Hepatocyte (in vitro differentiated cells): Measurements from ENCODE around the gene ZNF789. TPM values are rescaled to one million over a fixed set of nuclear protein-coding genes. Genes with fewer than 3 reads are reported as not detected.

Experiments
- DNase-seq: peaks from one replicate; pipeline ENCODE4 v3.0.0-alpha.2; 2016; ENCODE audit warnings: low spot score
- H2AFZ ChIP-seq: fragments of 200-600 bp; sonication (generic); 2 replicates; pipeline ENCODE4 v1.6.0; 2016; ENCODE audit warnings: antibody characterized with exemption, mild to moderate bottlenecking
- H3K27ac ChIP-seq: fragments of 200-600 bp; sonication (generic); 2 replicates; pipeline ENCODE4 v1.5.1; 2016; ENCODE audit warnings: mild to moderate bottlenecking
- H3K27me3 ChIP-seq: fragments of 200-600 bp; sonication (generic); 2 replicates; pipeline ENCODE4 v1.6.1; 2016
- H3K36me3 ChIP-seq: fragments of 200-600 bp; sonication (generic); replicated peaks from 2 replicates; pipeline ENCODE4 v1.5.1; 2016; ENCODE audit warnings: low read depth; ENCODE audit not compliant: insufficient read depth
- H3K4me1 ChIP-seq: fragments of 200-600 bp; sonication (generic); 2 replicates; pipeline ENCODE4 v1.5.1; 2016; ENCODE audit warnings: mild to moderate bottlenecking, moderate library complexity; ENCODE audit not compliant: insufficient read depth
- H3K4me2 ChIP-seq: fragments of 200-600 bp; sonication (generic); 2 replicates; pipeline ENCODE4 v1.6.0; 2016
- H3K4me3 ChIP-seq: fragments of 200-600 bp; sonication (generic); 2 replicates; pipeline ENCODE4 v1.5.1; 2016; ENCODE audit warnings: mild to moderate bottlenecking
- H3K79me2 ChIP-seq: fragments of 200-600 bp; sonication (generic); 2 replicates; pipeline ENCODE4 v1.6.0; 2017; ENCODE audit warnings: mild to moderate bottlenecking
- H3K9me2 ChIP-seq: fragments of 200-600 bp; sonication (generic); replicated peaks from 2 replicates; pipeline ENCODE4 v1.6.0; 2017; ENCODE audit warnings: mild to moderate bottlenecking; ENCODE audit not compliant: insufficient read depth
- H3K9me3 ChIP-seq: fragments of 200-600 bp; sonication (generic); 2 replicates; pipeline ENCODE4 v1.5.1; 2016; ENCODE audit warnings: low read depth, mild to moderate bottlenecking
- H4K20me1 ChIP-seq: fragments of 200-600 bp; sonication (generic); 2 replicates; pipeline ENCODE4 v1.6.0; 2016; ENCODE audit warnings: mild to moderate bottlenecking; ENCODE audit not compliant: insufficient read depth, poor library complexity, severe bottlenecking
- CTCF ChIP-seq: fragments of 200-600 bp; sonication (generic); IDR thresholded peaks from 2 replicates; pipeline ENCODE4 v1.5.1; 2016; ENCODE audit warnings: antibody characterized with exemption, mild to moderate bottlenecking; ENCODE audit not compliant: poor library complexity
- EZH2 ChIP-seq: fragments of 200-600 bp; sonication (generic); IDR thresholded peaks from 2 replicates; pipeline ENCODE4 v1.6.1; 2016; ENCODE audit warnings: antibody characterized with exemption, mild to moderate bottlenecking, borderline replicate concordance
- EZH2phosphoT487 ChIP-seq: fragments of 200-600 bp; sonication (generic); IDR thresholded peaks from one replicate; pipeline ENCODE4 v1.6.1; 2018; ENCODE audit warnings: antibody characterized with exemption, mild to moderate bottlenecking, low read depth, moderate library complexity; ENCODE audit not compliant: unreplicated experiment, severe bottlenecking
- WGBS: methylation state at CpG from one replicate; pipeline ENCODE4 v1.1.6; 2016; ENCODE audit warnings: low lambda C conversion rate; ENCODE audit errors: missing lambda C conversion rate; 5-methylcytosine and 5-hydroxymethylcytosine counted together
- polyA plus RNA-seq: library from polyadenylated mRNA; unstranded; fragments of >200 nt; fragmentation: Nextera tagmentation; extraction: Ambion mirVana; gene quantifications from 2 replicates; pipeline ENCODE4 v1.2.1, GENCODE V29; 2016
- total RNA-seq: library from RNA; depleted of rRNA; stranded (reverse); fragments of >200 nt; gene quantifications from 2 replicates; pipeline ENCODE4 v1.2.3, GENCODE V29; 2014

ZNF789 gene
- total and polyA plus RNA-seq, 2 experiments from 2014 or later = 8.1 to 11.3 TPM

- H3K4me2 ChIP-seq = no peak overlapping the region
- no peak for DNase-seq
- no peaks in the 10 kb centered on the region for H3K9me3 ChIP-seq
- no peaks in the 10 kb centered on the region for H3K9me2 ChIP-seq
- H3K4me1 ChIP-seq = no peaks in the 10 kb centered on the region
- 92% methylated on average over 8 of the region's 8 CpGs for WGBS
- no peak for TF ChIP-seq EZH2phosphoT487
- TF ChIP-seq CTCF = no peak
- TF ChIP-seq EZH2 = no peak
- H4K20me1 ChIP-seq = peaks cover 45% of the 10 kb centered on the region
- H3K27ac ChIP-seq = no peak overlapping the region
- H3K4me3 ChIP-seq = no peak overlapping the region
- no peaks in the 10 kb centered on the region for H3K27me3 ChIP-seq
- no peak overlapping the region for H2AFZ ChIP-seq
- H3K79me2 ChIP-seq = peaks cover 63% of the 10 kb centered on the region
- no peaks in the 10 kb centered on the region for H3K36me3 ChIP-seq
Observed at GRCh38 chr7:99459087-99459486, 13.6 kb upstream of the ZNF789 start.

GRCh38 chr7:99460651-99461050, 12.0 kb upstream of the ZNF789 start:
- no peak overlapping the region for H3K4me3 ChIP-seq
- H3K36me3 ChIP-seq = no peaks in the 10 kb centered on the region
- H4K20me1 ChIP-seq = peaks cover 45% of the 10 kb centered on the region
- no peak overlapping the region for H2AFZ ChIP-seq
- H3K4me2 ChIP-seq = no peak overlapping the region
- no peaks in the 10 kb centered on the region for H3K9me3 ChIP-seq
- DNase-seq = no peak
- H3K9me2 ChIP-seq = no peaks in the 10 kb centered on the region
- H3K79me2 ChIP-seq = peaks cover 79% of the 10 kb centered on the region
- TF ChIP-seq CTCF (no peak), EZH2phosphoT487 (no peak), EZH2 (no peak)
- WGBS = 92% methylated on average over 11 of the region's 11 CpGs
- no peak overlapping the region for H3K27ac ChIP-seq
- no peaks in the 10 kb centered on the region for H3K27me3 ChIP-seq
- peaks cover 9% of the 10 kb centered on the region for H3K4me1 ChIP-seq

GRCh38 chr7:99461221-99461620, 11.5 kb upstream of the ZNF789 start:
- peaks cover 79% of the 10 kb centered on the region for H3K79me2 ChIP-seq
- no peak overlapping the region for H3K27ac ChIP-seq
- peaks cover 45% of the 10 kb centered on the region for H4K20me1 ChIP-seq
- H2AFZ ChIP-seq = no peak overlapping the region
- no peak for DNase-seq
- H3K4me1 ChIP-seq = peaks cover 9% of the 10 kb centered on the region
- H3K36me3 ChIP-seq = no peaks in the 10 kb centered on the region
- no peak overlapping the region for H3K4me3 ChIP-seq
- H3K9me3 ChIP-seq = no peaks in the 10 kb centered on the region
- H3K4me2 ChIP-seq = no peak overlapping the region
- H3K27me3 ChIP-seq = no peaks in the 10 kb centered on the region
- no peaks in the 10 kb centered on the region for H3K9me2 ChIP-seq
- TF ChIP-seq CTCF (no peak), EZH2 (no peak), EZH2phosphoT487 (no peak)
- 89% methylated on average over 2 of the region's 2 CpGs for WGBS

GRCh38 chr7:99465421-99465768, 7.3 kb upstream of the ZNF789 start:
- Histone ChIP-seq H3K79me2 (peaks cover 56% of the 10 kb centered on the region), H3K4me3 (peak overlapping the region; percentile 78), H3K4me1 (peaks cover 9% of the 10 kb centered on the region), H3K9me3 (no peaks in the 10 kb centered on the region), H3K27me3 (no peaks in the 10 kb centered on the region), H4K20me1 (peaks cover 23% of the 10 kb centered on the region), H3K36me3 (no peaks in the 10 kb centered on the region), H3K4me2 (peak overlapping the region; percentile 91), H3K27ac (peak overlapping the region; percentile 88), H2AFZ (peak overlapping the region; percentile 96), H3K9me2 (no peaks in the 10 kb centered on the region)
- 9% methylated on average over 9 of the region's 9 CpGs for WGBS
- no peak for DNase-seq
- TF ChIP-seq EZH2phosphoT487 = no peak
- no peak for TF ChIP-seq EZH2
- TF ChIP-seq CTCF = no peak
